ENCODE data around the gene TTF1. TPM values are rescaled to one million over a fixed set of nuclear protein-coding genes. Genes with fewer than 3 reads are reported as not detected.

TTF1 gene
- 9.9 and 11.8 TPM in 2 replicates for total RNA-seq

GRCh38 chr9:132406554-132407122 is at the start of gene TTF1:
Gene TTF1, minus strand, starts transcription at chr9:132406840. Its CDS starts 4,019 bp downstream, at chr9:132402821.

GRCh38 chr9:132409828-132410528 is 3.3 kb upstream of the TTF1 start, which contains the start of gene CFAP77:
Gene CFAP77, plus strand, starts transcription at chr9:132410211. Its CDS starts 61 bp downstream, at chr9:132410272.

GRCh38 chr9:132354637-132355355 is 51.8 kb downstream of the TTF1 start, which contains the start of gene SETX:
Gene SETX, minus strand, starts transcription at chr9:132354986. Its CDS starts 5,558 bp downstream, at chr9:132349428.

Other genes with a start within 250 kb of the TTF1 start
- not detected in 2 replicates for gene NTNG2, start 244.8 kb downstream of the TTF1 start, total RNA-seq
- 90.4 and 118 TPM in 2 replicates for gene SETX, start 51.9 kb downstream of the TTF1 start, total RNA-seq
- gene CFAP77, start 3.4 kb upstream of the TTF1 start, total RNA-seq = not detected in 2 replicates
- gene BARHL1, start 175.8 kb upstream of the TTF1 start, total RNA-seq = not detected in 2 replicates

Data from nasal cavity respiratory epithelium epithelial cell of viscerocranial mucosa (primary cell).